Lower leg skin (tissue), 4 donors: ENCODE measurements around the gene CABP2. TPM values are rescaled to one million over a fixed set of nuclear protein-coding genes. Genes with fewer than 3 reads are reported as not detected.
"Not testable (repeated sequence)": the region's sequence is repeated elsewhere in the genome, so short reads cannot be mapped to it uniquely, and the experiment has no call there.

Experiments used
- DNase-seq, 2 donors: peaks; one replicate each; pipeline ENCODE4 v3.0.0-alpha.2; 2019; ENCODE audit warnings: low spot score in 2 of 2
- H3K4me3 ChIP-seq: fragments of 200-600 bp; sonication (generic); 2 replicates; pipeline ENCODE4 v1.5.1; 2017; ENCODE audit warnings: mild to moderate bottlenecking, low read depth; ENCODE audit not compliant: poor library complexity, severe bottlenecking
- CTCF ChIP-seq, 3 donors: fragments of 450-650 bp; IDR thresholded peaks; one replicate each; pipeline ENCODE4 v1.5.1; 2016; ENCODE audit warnings: antibody characterized with exemption in 3 of 3, mild to moderate bottlenecking in 3 of 3, moderate library complexity in 2 of 3
- POLR2A ChIP-seq, 2 donors: fragments of 450-650 bp; IDR thresholded peaks; one replicate each; pipeline ENCODE4 v1.6.1; 2016 to 2017; ENCODE audit warnings: antibody characterized with exemption in 2 of 2, mild to moderate bottlenecking in 1 of 2, moderate library complexity in 1 of 2
- WGBS, 2 donors: methylation state at CpG; one replicate each; pipeline ENCODE4 v1.1.5; 2018; 5-methylcytosine and 5-hydroxymethylcytosine counted together
- intact Hi-C: fragments of 100-400 bp; cut with DNase I; formaldehyde crosslinking; loops from one replicate; pipeline ENCODE4 v1.15.0; 2023; ENCODE audit warnings: low total_unique reads
- total RNA-seq, 4 donors: library from RNA; depleted of rRNA; stranded (reverse); fragments of >200 nt; gene quantifications; one replicate each; pipeline ENCODE4 v1.1.0, GENCODE V29; 2016

CABP2 gene
- total RNA-seq, 4 donors from 2014 or later = not detected

- WGBS, 2 donors = 87 to 88% methylated on average over 19 to 20 of the region's 20 CpGs
These were observed 36.6 kb downstream of the CABP2 start for GRCh38 chr11:67486481-67487195.

GRCh38 chr11:67485873-67486361, 37.3 kb downstream of the CABP2 start:
- DNase-seq, H3K4me3 ChIP-seq, intact Hi-C loops: not testable (repeated sequence)
- WGBS, 2 donors = 78% methylated on average over 7 of the region's 7 CpGs

More at GRCh38 chr11:67486481-67487195, 36.6 kb downstream of the CABP2 start:
- no peak overlapping the region for H3K4me3 ChIP-seq
- intact Hi-C loops = no loop called here
- no peak for DNase-seq
- TF ChIP-seq CTCF (IDR thresholded peaks at IDR 0.05) (no peak), POLR2A (IDR thresholded peaks at IDR 0.05) (no peak)

- intact Hi-C loops = no loop called here
- H3K4me3 ChIP-seq = no peak overlapping the region
- TF ChIP-seq CTCF (IDR thresholded peaks at IDR 0.05) (no peak), POLR2A (IDR thresholded peaks at IDR 0.05) (no peak)
- 71 to 78% methylated on average over 11 of the region's 11 CpGs for WGBS, 2 donors
- no peak for DNase-seq
These were observed 38.4 kb downstream of the CABP2 start for GRCh38 chr11:67484847-67485311.

GRCh38 chr11:67483831-67484665, 39.2 kb downstream of the CABP2 start:
- WGBS, 2 donors = 83 to 85% methylated on average over 16 of the region's 16 CpGs
- intact Hi-C loops = no loop called here
- no peak overlapping the region for H3K4me3 ChIP-seq
- DNase-seq = no peak
- no peak for TF ChIP-seq POLR2A (IDR thresholded peaks at IDR 0.05)
- no peak for TF ChIP-seq CTCF (IDR thresholded peaks at IDR 0.05)

- 10 to 12% methylated on average over 46 to 59 of the region's 60 CpGs for WGBS, 2 donors
- peak within 1 kb of the TSS; percentile 26 for H3K4me3 ChIP-seq
- intact Hi-C loops = no loop called here
- TF ChIP-seq POLR2A (IDR thresholded peaks at IDR 0.05) (peak in 1 of 2 donors; percentile 6), CTCF (IDR thresholded peaks at IDR 0.05) (no peak)
- DNase-seq = peak; percentile 98 to 99
These were observed 40.1 kb downstream of the CABP2 start, which contains the start of gene AIP for GRCh38 chr11:67482827-67483798. Gene AIP (plus strand): TSS chr11:67483026. CDS start chr11:67483159, 133 bp downstream.
